Endothelial cell of umbilical vein (primary cell): Measurements from ENCODE around the gene MLC1. TPM values are rescaled to one million over a fixed set of nuclear protein-coding genes. Genes with fewer than 3 reads are reported as not detected.

Experiments
- BruUV-seq: library from RNA; stranded (reverse); fragments of 400-500 nt; replicated peaks from 2 replicates; lab custom pipeline; 2021; lab: Mats Ljungman, UMichigan
- CTCF ChIA-PET: fragments of 300-600, 350-600 bp; sonication (Branson Sonifier 250); formaldehyde crosslinking; loops from one replicate; lab custom pipeline; 2021; ENCODE audit warnings: antibody characterized with exemption, inconsistent platforms; lab: Charles Lee
- POLR2A ChIA-PET: fragments of 300-600, 350-600 bp; sonication (Branson Sonifier 250); formaldehyde crosslinking; loops from one replicate; lab custom pipeline; 2021; ENCODE audit warnings: antibody characterized with exemption, inconsistent platforms; lab: Charles Lee
- DNase-seq: peaks from one replicate; pipeline ENCODE4 v3.0.0-alpha.2; 2011; ENCODE audit warnings: low read depth, low spot score
- FAIRE-seq: peaks from 2 replicates; lab custom pipeline; 2011; peaks lifted over from hg19 to GRCh38; lab: Jason Lieb, UNC
- H2AFZ ChIP-seq: 2 replicates; pipeline ENCODE4 v1.6.0; 2012; ENCODE audit warnings: low read depth, low read length, control low read depth, inconsistent platforms
- H3K27ac ChIP-seq: 2 replicates; pipeline ENCODE4 v1.5.1; 2011; ENCODE audit warnings: low read depth, mild to moderate bottlenecking, control low read depth, low read length, moderate library complexity; ENCODE audit not compliant: insufficient read depth
- H3K27me3 ChIP-seq, 2 experiments: 2 replicates each; pipeline versions ENCODE4 v1.6.0 to v1.6.1; 2011; ENCODE audit warnings: low read length in 2 of 2, mixed read lengths in 1 of 2; ENCODE audit not compliant: control insufficient read depth in 2 of 2, insufficient read depth in 2 of 2
- H3K36me3 ChIP-seq, 2 experiments: 2 replicates in 1 of 2; 3 replicates in 1 of 2; pipeline ENCODE4 v1.5.1; 2011; ENCODE audit warnings: low read length in 2 of 2, mild to moderate bottlenecking in 1 of 2, moderate library complexity in 1 of 2; ENCODE audit not compliant: control insufficient read depth in 2 of 2, insufficient read depth in 2 of 2; ENCODE audit errors: extremely low read depth in 1 of 2
- H3K4me1 ChIP-seq: 3 replicates; pipeline ENCODE4 v1.5.1; 2011; ENCODE audit warnings: mild to moderate bottlenecking, low read length; ENCODE audit not compliant: control insufficient read depth, insufficient read depth; ENCODE audit errors: extremely low read depth
- H3K4me2 ChIP-seq: 2 replicates; pipeline ENCODE4 v1.6.1; 2011; ENCODE audit warnings: low read length, control low read depth, mixed read lengths; ENCODE audit not compliant: insufficient read depth
- H3K4me3 ChIP-seq, 3 experiments: fragments of 200-600 bp in 1 of 3; sonication (generic), shearing (Covaris generic) in 1 of 3; replicated peaks in 1 of 3; 2 replicates each; pipeline ENCODE4 v1.5.1; 2011 to 2016; ENCODE audit warnings: control low read depth in 3 of 3, low read length in 3 of 3, mild to moderate bottlenecking in 2 of 3, inconsistent platforms in 1 of 3, low read depth in 1 of 3, moderate library complexity in 1 of 3; ENCODE audit not compliant: insufficient read depth in 1 of 3
- H3K79me2 ChIP-seq: 2 replicates; pipeline ENCODE4 v1.6.0; 2012; ENCODE audit warnings: low read length, inconsistent platforms; ENCODE audit not compliant: control insufficient read depth, insufficient read depth
- H3K9ac ChIP-seq: replicated peaks from 2 replicates; pipeline ENCODE3; 2011; ENCODE audit warnings: low read length, control low read depth; ENCODE audit not compliant: insufficient read depth; ENCODE audit errors: extremely low read depth
- H3K9me1 ChIP-seq: replicated peaks from 3 replicates; pipeline ENCODE4 v1.6.0; 2011; ENCODE audit warnings: mild to moderate bottlenecking, low read length; ENCODE audit not compliant: control insufficient read depth, insufficient read depth; ENCODE audit errors: extremely low read depth
- H3K9me3 ChIP-seq: replicated peaks from 2 replicates; pipeline ENCODE4 v1.5.1; 2012; ENCODE audit warnings: low read length, inconsistent platforms; ENCODE audit not compliant: control insufficient read depth, insufficient read depth
- H4K20me1 ChIP-seq: replicated peaks from 2 replicates; pipeline ENCODE3; 2011; ENCODE audit warnings: mild to moderate bottlenecking, low read length; ENCODE audit not compliant: control insufficient read depth, insufficient read depth; ENCODE audit errors: extremely low read depth
- FOS ChIP-seq: IDR thresholded peaks from 2 replicates; pipeline ENCODE4 v1.6.1; 2011; ENCODE audit warnings: mild to moderate bottlenecking, low read length, moderate library complexity, borderline replicate concordance; ENCODE audit not compliant: insufficient read depth
- GATA2 ChIP-seq: IDR thresholded peaks from 2 replicates; pipeline ENCODE4 v1.7.0; 2011; ENCODE audit warnings: low read depth, mild to moderate bottlenecking, moderate library complexity, mixed read lengths, low read length; ENCODE audit not compliant: insufficient read length, insufficient read depth
- JUN ChIP-seq: IDR thresholded peaks from 2 replicates; pipeline ENCODE4 v1.6.1; 2011; ENCODE audit warnings: borderline replicate concordance, low read depth; ENCODE audit not compliant: insufficient read length, insufficient read depth
- MAX ChIP-seq: IDR thresholded peaks from 2 replicates; pipeline ENCODE4 v1.6.1; 2011; ENCODE audit not compliant: insufficient read depth, insufficient read length
- MYC ChIP-seq: IDR thresholded peaks from one replicate; pipeline ENCODE4 v1.6.1; 2011; ENCODE audit warnings: mild to moderate bottlenecking, low read depth, low read length
- POLR2AphosphoS5 ChIP-seq: IDR thresholded peaks from 2 replicates; pipeline ENCODE4 v1.6.1; 2012; ENCODE audit warnings: low read depth, mild to moderate bottlenecking, control low read depth, low read length, moderate library complexity; ENCODE audit not compliant: insufficient read depth
- dilution Hi-C: fragments of 300-500 bp; cut with MboI; formaldehyde crosslinking; loops from one replicate; pipeline ENCODE4 v1.15.0; 2019; ENCODE audit warnings: low sequenced_read_pairs; ENCODE audit not compliant: extremely low pct_ligation_motif_present
- intact Hi-C: fragments of 100-400 bp; cut with micrococcal nuclease; formaldehyde crosslinking; loops from one replicate; pipeline ENCODE4 v1.10.0; 2022
- polyA plus RNA-seq, 4 experiments: library from polyadenylated mRNA; depleted of rRNA in 3 of 4; stranded (reverse) in 3 of 4; unstranded in 1 of 4; fragments of >200 nt; gene quantifications; 2 replicates each; pipeline versions ENCODE4 v1.2.1 to v1.2.3, GENCODE V29; 2011 to 2012; ENCODE audit warnings: missing spikeins in 1 of 4
- total RNA-seq: library from RNA; stranded (reverse); gene quantifications from 2 replicates; pipeline ENCODE4 v1.2.3, GENCODE V29; 2021

MLC1 gene
- total and polyA plus RNA-seq, 2 donors (not counting 3 experiments of a cell fraction or from before 2014, with no cell fraction given): not detected

GRCh38 chr22:50048061-50048765 is 37.0 kb downstream of the MLC1 start:
- no peaks in the 10 kb centered on the region for H4K20me1 ChIP-seq
- no TSS peak for BruUV-seq
- no peak overlapping the region for H3K27ac ChIP-seq
- no peak overlapping the region for H3K9ac ChIP-seq
- intact Hi-C loops: no loop called here
- no peaks in the 10 kb centered on the region for H3K9me3 ChIP-seq
- CTCF ChIA-PET: no interaction called here
- no peak overlapping the region for H3K4me3 ChIP-seq
- no peak for FAIRE-seq
- POLR2A ChIA-PET: no interaction called here
- no peak for DNase-seq
- no peaks in the 10 kb centered on the region for H3K9me1 ChIP-seq
- no peaks in the 10 kb centered on the region for H3K36me3 ChIP-seq
- TF ChIP-seq POLR2AphosphoS5 (no peak), MYC (no peak), FOS (no peak), GATA2 (no peak), MAX (no peak)
- no peaks in the 10 kb centered on the region for H3K79me2 ChIP-seq
- H2AFZ ChIP-seq: no peak overlapping the region
- H3K4me1 ChIP-seq: no peaks in the 10 kb centered on the region
- H3K4me2 ChIP-seq: no peak overlapping the region
- dilution Hi-C loops: no loop called here
- no peaks in the 10 kb centered on the region for H3K27me3 ChIP-seq

GRCh38 chr22:50047346-50047745 is 37.9 kb downstream of the MLC1 start:
- H3K4me2 ChIP-seq: no peak overlapping the region
- no peaks in the 10 kb centered on the region for H3K36me3 ChIP-seq
- FAIRE-seq: no peak
- BruUV-seq: no TSS peak
- no peak for DNase-seq
- H3K9ac ChIP-seq: no peak overlapping the region
- no peaks in the 10 kb centered on the region for H4K20me1 ChIP-seq
- ChIA-PET POLR2A (no interaction called here), CTCF (no interaction called here)
- H2AFZ ChIP-seq: no peak overlapping the region
- H3K27me3 ChIP-seq: no peaks in the 10 kb centered on the region
- H3K9me3 ChIP-seq: no peaks in the 10 kb centered on the region
- H3K4me1 ChIP-seq: no peaks in the 10 kb centered on the region
- dilution Hi-C loops (no loop called here), intact Hi-C loops (no loop called here)
- H3K9me1 ChIP-seq: no peaks in the 10 kb centered on the region
- TF ChIP-seq FOS: no peak
- TF ChIP-seq MAX: no peak
- no peak for TF ChIP-seq GATA2
- TF ChIP-seq MYC: no peak
- no peak for TF ChIP-seq JUN
- no peaks in the 10 kb centered on the region for H3K79me2 ChIP-seq
- H3K4me3 ChIP-seq: no peak overlapping the region
- no peak overlapping the region for H3K27ac ChIP-seq
